Occipital lobe (tissue), 3 donors: ENCODE data around the gene HOXB13. TPM values are rescaled to one million over a fixed set of nuclear protein-coding genes. Genes with fewer than 3 reads are reported as not detected.

Experiments
- DNase-seq: peaks from one replicate; lab custom pipeline; 2025; lab: John Stamatoyannopoulos, UW
- small RNA-seq: library from RNA; depleted of rRNA; stranded (forward); fragments of <200 nt; gene quantifications from one replicate; pipeline ENCODE3, GENCODE V24; 2014
- total RNA-seq: library from RNA; depleted of rRNA; stranded (reverse); fragments of >200 nt; gene quantifications from one replicate; pipeline ENCODE4 v1.2.3, GENCODE V29; 2014

Gene HOXB13
- total RNA-seq, 1 donor from 2014 or later, result 0.16 TPM

GRCh38 chr17:48711128-48711527 lies 17.4 kb downstream of the HOXB13 start:
- DNase-seq, result no peak

DNA sequence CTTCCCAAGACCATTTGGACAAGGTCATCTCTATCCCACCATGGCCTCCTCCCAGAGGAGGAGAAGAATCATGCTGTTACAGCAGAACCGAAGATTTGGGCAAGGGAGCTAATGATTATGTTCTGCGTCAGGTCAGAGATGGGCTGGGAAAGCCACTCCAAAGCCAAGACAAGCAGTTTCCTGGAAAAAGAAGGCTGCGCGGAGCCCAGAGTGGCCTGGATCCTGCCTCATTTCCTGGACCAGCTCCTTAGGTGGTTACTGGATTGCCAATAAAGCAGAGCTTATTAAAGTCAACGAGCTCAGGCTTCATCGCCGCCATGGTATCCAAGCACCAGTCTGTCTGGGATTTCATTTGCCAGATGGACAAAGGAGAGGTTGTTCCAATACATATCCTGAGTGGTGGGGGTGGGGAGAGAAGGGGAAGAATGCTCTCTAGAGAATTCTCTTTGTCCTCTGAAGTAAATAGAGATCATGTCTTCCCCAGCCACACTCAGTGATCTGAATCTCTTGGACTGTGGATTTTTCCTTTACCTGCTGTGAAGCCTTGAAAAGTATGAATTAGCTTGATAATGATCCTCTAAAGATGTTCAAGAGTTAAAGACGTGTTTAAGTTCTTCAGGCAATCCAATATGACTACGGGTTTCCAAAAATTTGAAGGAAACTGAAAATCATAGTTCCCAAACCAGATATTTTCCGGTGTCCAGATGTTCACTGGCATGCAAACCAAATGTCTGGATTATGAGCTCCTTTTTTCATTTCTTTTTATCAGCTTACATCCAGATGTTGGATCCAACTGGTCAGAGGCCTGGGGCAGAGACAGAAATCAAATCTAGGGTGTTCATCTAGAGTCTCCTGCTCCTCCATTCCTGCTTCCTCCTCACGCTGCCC lies 23.9 kb downstream of the HOXB13 start:
- DNase-seq, result no peak

DNA sequence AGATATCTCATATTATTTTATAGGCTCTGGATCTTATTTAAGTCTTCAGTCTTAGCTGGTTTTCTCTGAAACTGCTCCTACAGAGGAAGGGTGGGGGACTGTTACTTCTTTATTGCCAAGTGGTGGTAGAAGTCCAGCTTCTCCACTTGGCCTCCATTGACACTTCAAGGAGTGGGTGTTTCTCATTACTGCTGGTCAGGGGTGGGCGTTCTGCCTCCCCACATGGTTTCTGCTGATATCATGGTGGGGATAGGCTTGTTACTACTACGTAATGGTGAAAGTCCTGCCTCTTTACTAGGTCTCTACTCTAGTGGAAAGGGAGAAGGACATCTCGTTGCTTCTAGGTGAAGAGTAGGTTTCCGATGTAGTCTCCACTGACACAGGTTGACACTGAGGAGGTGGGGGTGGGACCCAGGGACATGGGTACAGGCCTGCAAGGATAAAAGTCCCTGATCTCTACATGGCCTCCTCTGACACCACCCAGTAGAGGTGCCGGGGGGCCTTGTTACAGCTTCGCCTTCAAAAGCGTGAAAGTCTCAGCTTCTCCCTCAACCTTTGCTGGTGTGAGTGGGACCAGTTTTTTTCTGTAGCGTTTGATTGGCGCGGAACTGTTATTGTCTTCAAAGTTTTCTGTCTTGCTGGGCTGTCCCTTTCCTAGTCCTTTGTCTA lies 26.6 kb downstream of the HOXB13 start:
- no peak for DNase-seq

GRCh38 chr17:48693178-48693577 lies 35.4 kb downstream of the HOXB13 start:
- no peak for DNase-seq

DNA sequence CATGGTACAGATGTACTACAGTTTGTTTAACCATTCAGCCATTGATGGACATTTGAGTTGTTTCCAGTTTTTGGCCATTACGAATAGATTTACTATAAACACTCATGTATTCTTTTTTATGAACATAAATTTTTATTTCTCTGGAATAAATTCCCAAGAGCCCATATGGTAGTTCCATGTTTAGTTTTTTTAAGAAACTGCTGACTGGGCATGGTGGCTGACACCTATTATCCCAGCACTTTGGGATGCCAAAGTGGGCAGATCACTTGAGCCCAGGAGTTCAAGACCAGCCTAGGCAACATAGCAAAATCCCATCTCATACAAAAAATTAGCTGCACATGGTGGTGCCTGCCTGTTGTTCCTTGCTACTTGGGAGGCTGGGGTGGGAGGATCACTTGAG lies 36.5 kb downstream of the HOXB13 start:
- DNase-seq, result no peak

GRCh38 chr17:48690655-48691054 lies 37.9 kb downstream of the HOXB13 start:
- DNase-seq, result no peak

GRCh38 chr17:48681609-48682008 lies 46.9 kb downstream of the HOXB13 start:
- no peak for DNase-seq

- no peak for DNase-seq
These were observed 49.0 kb downstream of the HOXB13 start for GRCh38 chr17:48679385-48680096.

GRCh38 chr17:48678141-48678971 lies 50.2 kb downstream of the HOXB13 start:
- DNase-seq, result peak; percentile 23

- DNase-seq, result no peak
These were observed 51.5 kb downstream of the HOXB13 start for GRCh38 chr17:48676963-48677558.

Small RNA genes within 50 kb of the gene (small RNA-seq; reads per million reads assigned to genes)
- gene AC091179.2 (not detected), gene COX6B1P2 (not detected), gene MIR3185 (not detected), gene RF02132 (not detected), gene RF02133 (not detected), gene RN7SL125P (not detected)

Other genes starting within 250 kb of the HOXB13 start
- not detected for gene HOXB1, start 197.7 kb downstream of the HOXB13 start, total RNA-seq
- gene HOXB2, start 183.6 kb downstream of the HOXB13 start, total RNA-seq, result 0.16 TPM
- not detected for gene HOXB4, start 150.4 kb downstream of the HOXB13 start, total RNA-seq
- not detected for gene HOXB3, start 138.5 kb downstream of the HOXB13 start, total RNA-seq
- gene HOXB5, start 135.0 kb downstream of the HOXB13 start, total RNA-seq, result not detected
- not detected for gene HOXB6, start 123.8 kb downstream of the HOXB13 start, total RNA-seq
- gene HOXB7, start 117.7 kb downstream of the HOXB13 start, total RNA-seq, result not detected
- gene HOXB8, start 113.5 kb downstream of the HOXB13 start, total RNA-seq, result not detected
- gene HOXB9, start 102.4 kb downstream of the HOXB13 start, total RNA-seq, result not detected
- gene PRAC1, start 6.2 kb downstream of the HOXB13 start, total RNA-seq, result not detected
- not detected for gene PRAC2, start 5.6 kb downstream of the HOXB13 start, total RNA-seq
- gene TTLL6, start 88.5 kb upstream of the HOXB13 start, total RNA-seq, result 0.16 TPM
- 17.9 TPM for gene CALCOCO2, start 102.3 kb upstream of the HOXB13 start, total RNA-seq
- gene ATP5MC1, start 164.0 kb upstream of the HOXB13 start, total RNA-seq, result 19.0 TPM
- 60.0 TPM for gene UBE2Z, start 179.7 kb upstream of the HOXB13 start, total RNA-seq
- gene SNF8, start 216.1 kb upstream of the HOXB13 start, total RNA-seq, result 38.4 TPM
- gene GIP, start 239.8 kb upstream of the HOXB13 start, total RNA-seq, result not detected